Measurements from ENCODE around the gene LMF1.
"Not testable (repeated sequence)": the region's sequence is repeated elsewhere in the genome, so short reads cannot be mapped to it uniquely, and the experiment has no call there.

Gene LMF1

DNA sequence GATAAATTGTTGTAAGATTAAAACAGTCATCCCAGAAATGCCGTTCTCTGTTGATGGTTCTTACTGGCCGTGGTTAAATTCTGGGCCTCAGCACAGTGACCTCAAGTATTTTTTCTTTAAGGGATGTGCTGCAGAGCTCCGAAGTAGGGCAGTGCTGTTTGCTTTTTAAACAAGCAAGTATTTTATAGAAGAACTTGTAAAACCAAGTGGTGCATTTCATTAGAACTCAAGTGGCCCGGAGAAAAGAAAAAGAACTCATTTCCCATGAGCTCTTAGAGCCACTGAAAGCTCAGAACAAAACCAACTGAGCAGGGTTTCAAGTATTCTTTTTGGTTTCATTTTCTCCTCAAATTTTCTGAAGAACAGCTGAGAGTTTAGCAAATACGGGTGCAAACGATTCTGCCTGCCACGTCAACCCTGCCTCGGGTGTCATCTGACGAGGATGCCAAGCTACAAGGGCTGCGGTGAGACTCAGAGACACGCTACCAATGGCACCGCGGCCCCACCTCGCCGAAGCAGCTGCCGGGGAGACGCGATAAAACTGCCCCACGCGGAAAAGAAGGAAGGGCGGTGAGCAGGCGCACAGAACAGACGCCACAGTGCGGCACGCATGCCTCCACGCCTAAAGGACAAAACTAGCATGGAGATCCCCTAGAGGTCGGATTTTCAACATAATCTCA lies 6.3 kb downstream of the LMF1 start:
- H3K4me3 ChIP-seq (ENCODE audit: control insufficient read depth, low read depth, low read length), result no peak overlapping the region
- DNase-seq (ENCODE audit: low read depth), result no peak
- TF ChIP-seq, protein P1, sequence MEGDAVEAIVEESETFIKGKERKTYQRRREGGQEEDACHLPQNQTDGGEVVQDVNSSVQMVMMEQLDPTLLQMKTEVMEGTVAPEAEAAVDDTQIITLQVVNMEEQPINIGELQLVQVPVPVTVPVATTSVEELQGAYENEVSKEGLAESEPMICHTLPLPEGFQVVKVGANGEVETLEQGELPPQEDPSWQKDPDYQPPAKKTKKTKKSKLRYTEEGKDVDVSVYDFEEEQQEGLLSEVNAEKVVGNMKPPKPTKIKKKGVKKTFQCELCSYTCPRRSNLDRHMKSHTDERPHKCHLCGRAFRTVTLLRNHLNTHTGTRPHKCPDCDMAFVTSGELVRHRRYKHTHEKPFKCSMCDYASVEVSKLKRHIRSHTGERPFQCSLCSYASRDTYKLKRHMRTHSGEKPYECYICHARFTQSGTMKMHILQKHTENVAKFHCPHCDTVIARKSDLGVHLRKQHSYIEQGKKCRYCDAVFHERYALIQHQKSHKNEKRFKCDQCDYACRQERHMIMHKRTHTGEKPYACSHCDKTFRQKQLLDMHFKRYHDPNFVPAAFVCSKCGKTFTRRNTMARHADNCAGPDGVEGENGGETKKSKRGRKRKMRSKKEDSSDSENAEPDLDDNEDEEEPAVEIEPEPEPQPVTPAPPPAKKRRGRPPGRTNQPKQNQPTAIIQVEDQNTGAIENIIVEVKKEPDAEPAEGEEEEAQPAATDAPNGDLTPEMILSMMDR (conservative IDR thresholded peaks at IDR 0.05; ENCODE audit: control insufficient read depth, insufficient read depth, low read depth, low read length), result no peak

DNA sequence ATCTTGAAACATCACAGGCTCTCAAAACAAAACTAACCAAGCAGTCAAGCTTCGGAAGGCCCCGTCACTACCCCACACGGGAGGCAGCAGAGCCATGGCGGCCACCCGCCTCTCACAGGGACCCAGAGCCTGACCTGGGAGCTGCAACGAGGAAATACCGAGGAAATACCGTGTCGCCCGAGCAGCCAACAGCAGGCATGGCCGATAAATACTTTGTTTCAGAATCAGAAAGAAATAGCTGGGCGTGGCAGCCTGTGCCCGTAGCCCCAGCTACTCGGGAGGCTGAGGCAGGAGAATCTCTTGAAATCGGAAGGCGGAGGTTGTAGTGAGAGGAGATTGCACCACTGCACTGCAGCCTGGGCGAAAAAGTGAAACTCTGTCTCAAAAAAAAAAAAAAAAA lies 6.9 kb downstream of the LMF1 start:
- DNase-seq (ENCODE audit: low read depth), result no peak
- H3K4me3 ChIP-seq (ENCODE audit: control insufficient read depth, low read depth, low read length), result no peak overlapping the region
- TF ChIP-seq, protein P1 (conservative IDR thresholded peaks at IDR 0.05; ENCODE audit: control insufficient read depth, insufficient read depth, low read depth, low read length), result no peak

DNA sequence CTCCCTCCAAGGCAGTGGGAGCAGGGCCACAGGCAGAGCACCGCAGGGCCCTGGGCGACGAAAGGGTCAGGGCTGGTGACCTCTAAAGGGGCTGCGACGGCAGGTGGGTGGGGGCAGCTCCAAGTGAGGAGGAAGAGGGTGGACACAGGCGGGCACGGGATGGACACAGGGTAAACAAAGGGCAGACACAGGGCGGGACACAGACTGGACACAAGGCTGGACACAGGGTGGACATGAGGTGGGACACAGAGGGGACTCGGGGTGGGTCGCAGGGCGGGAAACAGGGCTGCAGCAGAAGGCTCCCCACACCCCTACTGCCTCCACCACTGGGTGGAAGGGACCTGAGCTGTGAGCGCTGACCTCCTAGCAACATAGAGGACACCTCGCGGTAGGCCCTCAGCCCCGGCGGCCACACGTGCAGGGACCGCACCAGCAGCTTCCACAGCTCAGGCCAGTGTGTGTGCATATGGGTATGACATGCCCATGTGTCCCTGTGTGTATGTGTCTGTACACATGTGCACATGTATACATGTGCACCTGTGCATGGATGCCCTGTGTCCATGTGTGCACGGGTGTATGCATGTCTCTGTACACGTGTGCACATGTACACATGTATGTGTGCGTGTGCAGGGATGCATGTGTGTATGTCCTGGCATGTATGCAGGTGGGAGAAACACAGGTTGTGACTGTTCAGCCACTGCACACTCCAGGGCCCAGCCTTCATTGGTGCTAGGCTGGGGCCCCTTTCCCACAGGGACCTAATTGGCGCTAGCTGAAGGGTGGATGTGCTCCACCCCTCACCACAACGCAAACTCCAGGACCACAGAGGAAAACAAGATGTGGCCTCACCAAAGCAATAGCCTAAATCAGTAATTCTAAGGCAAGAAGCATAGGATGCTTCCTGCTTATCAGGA lies 7.6 kb downstream of the LMF1 start:
- TF ChIP-seq, protein P1 (conservative IDR thresholded peaks at IDR 0.05; ENCODE audit: control insufficient read depth, insufficient read depth, low read depth, low read length), result no peak
- no peak for DNase-seq (ENCODE audit: low read depth)
- H3K4me3 ChIP-seq (ENCODE audit: control insufficient read depth, low read depth, low read length), result no peak overlapping the region

DNA sequence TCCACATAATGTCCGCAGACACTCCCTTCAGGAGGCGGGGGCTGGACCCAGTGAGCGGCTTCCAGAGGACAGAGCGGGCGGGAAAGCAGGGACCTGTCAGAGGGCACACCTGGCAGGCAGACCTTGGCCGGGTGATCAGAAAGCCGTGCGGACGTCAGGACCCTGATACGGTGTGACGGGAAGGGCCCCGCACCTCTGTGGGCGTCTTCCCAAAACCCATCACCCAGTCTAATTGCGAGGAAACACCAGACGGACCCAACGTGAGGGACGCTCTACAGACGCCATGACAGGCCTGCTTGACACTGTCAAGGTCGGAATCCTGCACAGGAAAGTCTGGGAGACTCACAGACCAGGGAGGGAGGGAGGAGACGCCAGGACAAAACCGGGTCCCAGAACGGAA lies 8.4 kb downstream of the LMF1 start:
- H3K4me3 ChIP-seq (ENCODE audit: control insufficient read depth, low read depth, low read length), result no peak overlapping the region
- TF ChIP-seq, protein P1 (conservative IDR thresholded peaks at IDR 0.05; ENCODE audit: control insufficient read depth, insufficient read depth, low read depth, low read length), result no peak
- no peak for DNase-seq (ENCODE audit: low read depth)

DNA sequence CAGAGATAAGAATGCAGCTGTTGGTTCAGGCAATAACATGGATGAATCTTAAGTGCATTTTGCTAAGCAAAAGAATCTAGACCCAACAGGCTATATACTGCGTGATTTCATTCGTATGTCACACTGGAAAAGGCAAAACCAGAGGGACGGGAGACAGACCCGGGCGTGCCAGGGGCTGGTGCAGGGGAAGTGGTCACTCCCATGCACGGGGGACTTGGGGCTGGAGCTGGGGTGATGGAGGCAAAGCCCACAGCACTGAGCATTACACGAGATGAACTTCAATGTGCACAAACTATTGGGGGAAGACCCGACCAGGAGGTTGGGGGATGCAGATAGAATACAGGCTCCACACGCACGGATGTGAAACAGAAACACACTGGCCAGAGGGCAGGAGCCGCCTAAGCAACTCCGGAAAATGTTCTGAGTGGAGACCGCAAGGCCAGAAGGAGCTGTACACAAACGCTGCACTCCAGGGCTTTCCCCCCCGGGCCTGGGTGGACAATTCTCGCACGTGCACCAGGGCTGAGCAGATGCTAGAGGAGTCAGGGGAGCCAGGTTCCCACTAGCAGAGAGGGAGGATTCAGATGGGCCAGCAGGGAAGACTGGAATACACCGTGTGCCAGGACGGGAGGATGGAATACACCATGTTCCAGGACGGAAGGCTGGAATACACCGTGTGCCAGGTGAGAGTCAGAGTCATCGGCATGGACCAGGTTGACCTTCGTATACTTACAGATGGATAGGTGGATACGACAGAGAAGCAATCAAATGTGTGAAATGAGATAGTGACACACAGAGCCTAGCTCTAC lies 11.3 kb downstream of the LMF1 start:
- no peak overlapping the region for H3K4me3 ChIP-seq (ENCODE audit: control insufficient read depth, low read depth, low read length)
- DNase-seq (ENCODE audit: low read depth), result no peak
- TF ChIP-seq, protein P1 (conservative IDR thresholded peaks at IDR 0.05; ENCODE audit: control insufficient read depth, insufficient read depth, low read depth, low read length), result no peak

DNA sequence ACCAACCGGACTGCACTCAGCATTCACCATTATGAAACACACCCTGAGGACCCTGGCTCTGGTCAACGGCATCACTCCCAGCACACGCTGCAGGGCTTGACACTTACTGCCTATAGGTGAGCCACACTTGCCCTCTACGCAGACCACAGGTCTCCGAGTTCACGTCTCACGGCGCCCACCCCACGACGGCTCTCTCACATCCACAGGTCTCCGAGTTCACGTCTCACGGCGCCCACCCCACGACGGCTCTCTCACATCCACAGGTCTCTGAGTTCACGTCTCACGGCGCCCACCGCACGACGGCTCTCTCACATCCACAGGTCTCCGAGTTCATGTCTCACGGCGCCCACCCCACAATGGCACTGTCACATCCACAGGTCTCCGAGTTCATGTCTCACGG lies 15.0 kb downstream of the LMF1 start:
- DNase-seq (ENCODE audit: low read depth); H3K4me3 ChIP-seq (ENCODE audit: control insufficient read depth, low read depth, low read length): not testable (repeated sequence)

DNA sequence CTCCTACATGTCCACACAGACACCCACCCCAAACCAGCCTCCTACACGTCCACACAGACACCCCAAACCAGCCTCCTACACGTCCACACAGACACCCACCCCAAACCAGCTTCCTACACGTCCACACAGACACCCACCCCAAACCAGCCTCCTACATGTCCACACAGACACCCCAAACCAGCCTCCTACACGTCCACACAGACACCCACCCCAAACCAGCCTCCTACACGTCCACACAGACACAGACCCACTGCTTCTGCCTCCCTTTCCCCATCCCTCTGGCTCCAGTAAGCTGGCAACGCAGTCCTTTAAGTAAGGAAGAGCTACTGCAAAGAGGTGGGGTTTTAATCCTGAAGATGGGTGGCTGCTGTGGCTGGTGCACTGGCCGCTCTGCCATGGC lies 17.0 kb downstream of the LMF1 start:
- DNase-seq (ENCODE audit: low read depth); H3K4me3 ChIP-seq (ENCODE audit: control insufficient read depth, low read depth, low read length): not testable (repeated sequence)

Measured in fibroblast of mammary gland (primary cell).